IPS DF 4.7 (cell line): Measurements from ENCODE around the gene KRTAP10-4.

Experiments
- DNase-seq: peaks from one replicate; pipeline ENCODE4 v3.0.0-alpha.2; 2013; ENCODE audit warnings: low spot score; ENCODE audit errors: extremely low read depth

Gene KRTAP10-4

GRCh38 chr21:44615911-44616590 is 42.5 kb downstream of the KRTAP10-4 start:
- no peak for DNase-seq

- DNase-seq, result no peak
Measured at GRCh38 chr21:44616591-44616926, 43.0 kb downstream of the KRTAP10-4 start.

- no peak for DNase-seq
Measured at GRCh38 chr21:44617071-44617501, 43.6 kb downstream of the KRTAP10-4 start.

GRCh38 chr21:44618504-44618903 is 45.0 kb downstream of the KRTAP10-4 start:
- DNase-seq, result no peak

GRCh38 chr21:44618909-44619308 is 45.4 kb downstream of the KRTAP10-4 start:
- DNase-seq, result no peak

GRCh38 chr21:44619886-44620285 is 46.4 kb downstream of the KRTAP10-4 start:
- no peak for DNase-seq

GRCh38 chr21:44623575-44623974 is 50.0 kb downstream of the KRTAP10-4 start:
- no peak for DNase-seq
